ENCODE measurements around the gene MYL6.

GRCh38 chr12:56122637-56123036 lies 35.5 kb upstream of the MYL6 start:
- TF ChIP-seq SIN3A (IDR thresholded peaks at IDR 0.05; ENCODE audit: borderline replicate concordance, insufficient read depth, low read depth, low read length) (no peak), CTCF (IDR thresholded peaks at IDR 0.05) (no peak), POLR2AphosphoS5 (IDR thresholded peaks at IDR 0.05; ENCODE audit: low read depth, low read length) (no peak), REST (IDR thresholded peaks at IDR 0.05; ENCODE audit: insufficient read depth in 1 of 2, low read depth in 2 of 2, low read length in 1 of 2) (no peak), TCF7L2 (IDR thresholded peaks at IDR 0.05; ENCODE audit: low read depth, low read length) (no peak)

Measured in Panc1 (cell line).